RWPE2 (cell line): ENCODE results near the gene POU6F1.

Source experiments
- ATAC-seq: fragments of 200-7000 bp; cut with Tn5 transposase; 3 replicates; pipeline ENCODE4 v1.9.1; 2021; ENCODE audit warnings: low read depth
- DNase-seq: peaks from one replicate; pipeline ENCODE4 v3.0.0-alpha.2; 2020; ENCODE audit warnings: low spot score
- H3K27ac ChIP-seq: fragments of 450-650 bp; 2 replicates; pipeline ENCODE4 v1.5.1; 2017; ENCODE audit warnings: mild to moderate bottlenecking; ENCODE audit not compliant: poor library complexity, severe bottlenecking
- H3K27me3 ChIP-seq: fragments of 250-450 bp; sonication (Bioruptor Pico); 2 replicates; pipeline ENCODE4 v1.5.1; 2021; ENCODE audit warnings: mild to moderate bottlenecking, moderate library complexity; ENCODE audit not compliant: insufficient read depth, poor library complexity, severe bottlenecking
- H3K36me3 ChIP-seq: fragments of 250-450 bp; sonication (Bioruptor Pico); 2 replicates; pipeline ENCODE4 v1.5.1; 2020; ENCODE audit warnings: low read depth, mild to moderate bottlenecking, moderate library complexity
- H3K4me1 ChIP-seq: fragments of 250-450 bp; sonication (Bioruptor Pico); 2 replicates; pipeline ENCODE4 v1.5.1; 2021; ENCODE audit warnings: mild to moderate bottlenecking, moderate library complexity; ENCODE audit not compliant: insufficient read depth, poor library complexity, severe bottlenecking
- H3K4me3 ChIP-seq: fragments of 250-450 bp; sonication (Bioruptor Pico); 2 replicates; pipeline ENCODE4 v1.5.1; 2021; ENCODE audit warnings: mild to moderate bottlenecking, moderate library complexity; ENCODE audit not compliant: severe bottlenecking
- H3K9me3 ChIP-seq: fragments of 250-450 bp; sonication (Bioruptor Pico); 2 replicates; pipeline ENCODE4 v1.5.1; 2021; ENCODE audit warnings: mild to moderate bottlenecking, moderate library complexity; ENCODE audit not compliant: severe bottlenecking
- CTCF ChIP-seq: fragments of 450-650 bp; IDR thresholded peaks from one replicate; pipeline ENCODE4 v1.5.1; 2017; ENCODE audit warnings: mild to moderate bottlenecking, moderate library complexity; ENCODE audit not compliant: poor library complexity, severe bottlenecking

The POU6F1 gene

DNA sequence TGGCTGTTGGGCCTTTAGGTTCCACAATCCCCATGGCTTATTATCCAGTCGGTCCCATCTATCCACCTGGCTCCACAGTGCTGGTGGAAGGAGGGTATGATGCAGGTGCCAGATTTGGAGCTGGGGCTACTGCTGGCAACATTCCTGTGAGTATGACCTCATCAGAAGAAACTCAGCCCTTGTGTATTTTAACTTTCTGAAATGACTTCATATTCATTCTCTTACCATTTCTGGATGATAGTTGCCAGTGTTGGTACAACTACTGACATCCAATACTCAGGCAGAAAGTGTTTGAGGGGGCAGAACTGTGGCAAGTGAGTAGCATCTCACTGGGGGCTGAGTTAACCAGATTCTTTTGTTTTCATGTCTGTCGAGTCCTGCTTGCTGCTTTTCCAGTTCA, 23.1 kb upstream of the POU6F1 start:
- Histone ChIP-seq H3K27ac (no peak overlapping the region), H3K27me3 (no peaks in the 10 kb centered on the region), H3K9me3 (no peaks in the 10 kb centered on the region), H3K4me1 (peaks cover under 1% of the 10 kb centered on the region), H3K36me3 (peaks cover 50% of the 10 kb centered on the region), H3K4me3 (no peak overlapping the region)
- DNase-seq: no peak
- no peak for ATAC-seq
- TF ChIP-seq CTCF: no peak

DNA sequence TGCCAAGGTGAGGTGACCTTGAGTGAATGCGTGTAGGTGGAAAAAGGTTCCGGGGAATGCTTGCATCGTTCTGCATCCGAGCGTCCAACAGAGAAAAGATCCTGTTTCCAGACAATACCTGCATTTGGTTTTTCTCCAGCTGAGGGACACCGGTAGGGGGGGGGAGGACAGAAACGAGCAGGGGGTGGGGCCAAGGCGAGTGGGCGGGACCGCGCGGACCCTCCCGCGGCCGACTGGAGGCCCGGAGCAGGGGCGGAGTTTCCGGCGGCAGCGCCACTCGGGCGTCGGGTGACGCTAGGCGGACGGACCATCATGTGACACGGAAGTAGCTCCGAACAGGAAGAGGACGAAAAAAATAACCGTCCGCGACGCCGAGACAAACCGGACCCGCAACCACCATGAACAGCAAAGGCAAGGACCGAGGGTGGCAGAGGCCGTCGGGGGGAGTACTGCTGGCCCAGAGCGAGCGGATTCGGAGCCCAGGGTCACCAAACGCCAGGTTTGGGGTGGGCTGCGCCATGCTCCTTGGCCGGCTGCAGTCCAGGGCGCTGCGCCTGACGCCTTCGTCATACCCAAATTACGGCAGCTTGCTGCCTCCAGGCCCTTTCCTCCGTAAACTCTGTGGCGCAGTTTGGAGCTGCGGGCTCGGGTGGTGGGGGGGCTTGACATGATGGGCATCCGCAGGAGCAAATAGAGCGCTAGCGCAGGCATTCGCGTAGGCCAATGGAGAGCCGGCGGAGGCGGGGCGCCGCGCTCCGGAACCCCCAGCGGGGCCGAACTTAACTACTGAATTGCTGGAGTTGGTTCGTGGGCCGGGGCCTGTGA, 20.9 kb upstream of the POU6F1 start, which contains the start of gene DAZAP2:
DAZAP2 (plus strand) TSS at position 317 of the 825 bp plus-strand sequence; CDS start at position 399, 82 bp downstream.
- H3K4me3 ChIP-seq: peak within 1 kb of the TSS; percentile 96
- ATAC-seq: peak; percentile 93
- no peaks in the 10 kb centered on the region for H3K27me3 ChIP-seq
- no peaks in the 10 kb centered on the region for H3K9me3 ChIP-seq
- TF ChIP-seq CTCF: peak; percentile 13
- peak within 1 kb of the TSS; percentile 70 for H3K27ac ChIP-seq
- peaks cover 37% of the 10 kb centered on the region for H3K36me3 ChIP-seq
- no peaks in the 10 kb centered on the region for H3K4me1 ChIP-seq
- DNase-seq: peak; percentile 95

DNA sequence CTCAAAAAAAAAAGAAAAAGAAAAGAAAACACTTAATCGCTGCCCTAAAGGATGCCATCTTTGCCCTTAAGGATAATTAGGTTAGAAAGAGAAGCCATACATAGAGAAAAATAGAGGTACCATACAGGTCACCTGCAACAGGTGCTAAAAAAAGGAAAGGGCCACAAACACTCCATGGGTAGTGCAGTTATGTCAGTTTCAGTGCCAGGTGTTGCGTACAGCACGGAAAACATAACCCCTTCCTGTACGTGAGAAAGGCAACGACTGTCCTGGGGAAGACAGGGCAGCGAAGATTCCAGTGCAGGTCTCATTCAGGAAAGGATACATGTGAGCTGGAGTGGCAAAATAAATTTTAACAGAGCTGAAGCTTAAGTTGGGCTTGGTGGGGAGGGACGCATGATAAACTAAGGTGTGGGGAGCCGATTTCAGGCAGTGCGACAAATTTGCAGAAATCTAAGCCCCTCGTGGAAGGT, 20.2 kb upstream of the POU6F1 start:
- ATAC-seq (no peak), DNase-seq (no peak)
- Histone ChIP-seq H3K36me3 (peaks cover 30% of the 10 kb centered on the region), H3K27ac (peak overlapping the region; percentile 70), H3K9me3 (no peaks in the 10 kb centered on the region), H3K4me3 (peak overlapping the region; percentile 96), H3K27me3 (no peaks in the 10 kb centered on the region), H3K4me1 (no peaks in the 10 kb centered on the region)
- no peak for TF ChIP-seq CTCF

DNA sequence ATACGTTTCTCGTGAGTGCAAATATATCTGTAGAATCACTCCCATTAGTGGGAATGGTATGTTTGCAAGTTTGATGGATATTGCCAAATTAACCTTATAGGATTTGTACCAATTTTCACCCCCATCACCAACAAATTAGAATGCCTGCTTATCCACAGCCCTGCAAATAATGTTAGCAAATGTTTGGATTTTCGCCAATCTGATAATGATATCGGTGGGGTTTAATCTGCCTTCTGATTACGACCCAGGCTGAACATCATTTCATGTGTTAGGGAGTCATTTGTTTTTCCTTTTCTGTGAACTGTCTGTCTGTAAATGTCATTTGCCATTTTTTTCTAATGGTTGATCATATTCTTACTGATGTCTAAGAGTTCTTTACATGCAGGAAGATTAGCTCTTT, 16.7 kb upstream of the POU6F1 start:
- Histone ChIP-seq H3K4me3 (no peak overlapping the region), H3K4me1 (no peaks in the 10 kb centered on the region), H3K9me3 (no peaks in the 10 kb centered on the region), H3K27ac (no peak overlapping the region), H3K36me3 (no peaks in the 10 kb centered on the region), H3K27me3 (no peaks in the 10 kb centered on the region)
- ATAC-seq: no peak
- no peak for TF ChIP-seq CTCF
- DNase-seq: no peak

DNA sequence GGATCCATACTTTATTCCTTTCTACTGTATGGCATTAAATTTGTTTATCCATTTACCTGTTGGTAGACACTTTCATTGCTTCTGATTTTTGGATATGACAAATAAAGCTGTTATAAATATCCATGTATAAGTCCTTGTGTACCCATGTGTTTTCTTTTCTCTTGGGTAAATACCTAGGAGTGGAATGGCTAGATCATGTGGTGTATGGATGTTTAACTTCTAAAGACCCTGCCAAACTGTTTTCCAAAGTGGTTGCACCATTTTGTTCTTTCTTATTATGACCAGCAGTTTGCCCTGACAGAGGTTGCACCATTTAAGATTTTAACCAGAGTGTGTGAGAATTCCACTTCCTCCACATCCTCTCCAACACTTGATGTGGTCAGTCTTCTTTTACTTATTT, 14.8 kb upstream of the POU6F1 start:
- no peak for TF ChIP-seq CTCF
- Histone ChIP-seq H3K27ac (no peak overlapping the region), H3K4me3 (no peak overlapping the region), H3K36me3 (no peaks in the 10 kb centered on the region), H3K9me3 (no peaks in the 10 kb centered on the region), H3K27me3 (no peaks in the 10 kb centered on the region), H3K4me1 (no peaks in the 10 kb centered on the region)
- DNase-seq (no peak), ATAC-seq (no peak)
